HG02943 (cell line): ENCODE results near the gene MOGAT3.
"Not testable (repeated sequence)": the region's sequence is repeated elsewhere in the genome, so short reads cannot be mapped to it uniquely, and the experiment has no call there.

Experiments
- ATAC-seq: cut with Tn5 transposase; IDR thresholded peaks from one replicate; pipeline ENCODE4 v1.9.1; 2021; ENCODE audit warnings: mild to moderate bottlenecking, low read depth, moderate library complexity; ENCODE audit not compliant: unreplicated experiment

Gene MOGAT3

GRCh38 chr7:101205901-101206664, 5.2 kb upstream of the MOGAT3 start:
- ATAC-seq = no peak

- not testable (repeated sequence) for ATAC-seq
Measured at GRCh38 chr7:101203740-101204738, 3.2 kb upstream of the MOGAT3 start.

GRCh38 chr7:101202603-101202918, 1.7 kb upstream of the MOGAT3 start:
- ATAC-seq = no peak

- no peak for ATAC-seq
Measured at GRCh38 chr7:101201695-101202602, 1.1 kb upstream of the MOGAT3 start.

GRCh38 chr7:101200504-101200861, 353 bp downstream of the MOGAT3 start:
- ATAC-seq = no peak

GRCh38 chr7:101199522-101199921, 1.3 kb downstream of the MOGAT3 start:
- not testable (repeated sequence) for ATAC-seq

GRCh38 chr7:101198476-101198875, 2.4 kb downstream of the MOGAT3 start:
- ATAC-seq = no peak

GRCh38 chr7:101197991-101198390, 2.8 kb downstream of the MOGAT3 start:
- ATAC-seq = no peak

GRCh38 chr7:101195884-101196283, 5.0 kb downstream of the MOGAT3 start:
- ATAC-seq = no peak

- no peak for ATAC-seq
Measured at GRCh38 chr7:101189109-101189508, 11.7 kb downstream of the MOGAT3 start.

- ATAC-seq = no peak
Measured at GRCh38 chr7:101186844-101187428, 13.9 kb downstream of the MOGAT3 start.

- no peak for ATAC-seq
Measured at GRCh38 chr7:101186194-101186593, 14.6 kb downstream of the MOGAT3 start.

GRCh38 chr7:101185258-101185839, 15.5 kb downstream of the MOGAT3 start:
- no peak for ATAC-seq

GRCh38 chr7:101180130-101180755, 20.6 kb downstream of the MOGAT3 start, which contains the start of gene NAT16:
TSS of gene NAT16 (minus strand) at chr7:101180293. CDS start at chr7:101174807, 5,486 bp downstream.
- no peak for ATAC-seq

GRCh38 chr7:101179713-101180112, 21.1 kb downstream of the MOGAT3 start:
- ATAC-seq = no peak

- ATAC-seq = no peak
Measured at GRCh38 chr7:101179117-101179516, 21.7 kb downstream of the MOGAT3 start.

GRCh38 chr7:101177644-101178043, 23.2 kb downstream of the MOGAT3 start:
- no peak for ATAC-seq

GRCh38 chr7:101175664-101176063, 25.2 kb downstream of the MOGAT3 start:
- no peak for ATAC-seq

- no peak for ATAC-seq
Measured at GRCh38 chr7:101174322-101174854, 26.4 kb downstream of the MOGAT3 start.
